Measurements from ENCODE around the gene MAP7D2. TPM values are rescaled to one million over a fixed set of nuclear protein-coding genes. Genes with fewer than 3 reads are reported as not detected.

The MAP7D2 gene
- total and polyA plus RNA-seq, 9 of the 15 experiments (the other 6 are each of a cell fraction or from before 2014, with no cell fraction given), result 0.01 to 0.04 (median 0.03) TPM; not detected in 4

DNA sequence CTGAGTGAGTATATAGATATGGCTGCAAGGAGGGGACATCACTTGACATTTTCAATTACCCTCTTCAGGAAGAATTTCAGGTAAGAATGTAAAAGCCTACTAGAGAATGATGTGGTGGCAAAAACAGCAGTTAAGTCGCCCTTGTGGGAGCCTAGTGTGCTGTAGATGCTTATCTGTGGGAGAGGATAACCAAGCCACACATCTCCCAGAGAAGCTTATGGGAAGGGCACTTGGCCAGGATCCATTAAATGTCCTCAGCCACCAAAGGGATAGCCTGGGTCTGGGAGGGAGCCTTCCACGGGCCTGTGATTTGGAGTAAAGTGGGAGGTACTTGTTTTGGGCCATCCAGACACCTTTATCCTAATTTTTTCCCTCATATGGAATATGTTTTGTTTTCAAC lies 84.5 kb downstream of the MAP7D2 start:
- Histone ChIP-seq H3K9me1 (ENCODE audit: control insufficient read depth, insufficient read depth, low read length) (no peaks in the 10 kb centered on the region), H3K4me2 (ENCODE audit: insufficient read depth, low read length) (no peak overlapping the region), H3K27ac (ENCODE audit: extremely low read depth, low read depth, low read length) (no peak overlapping the region), H4K20me1 (replicated peaks; ENCODE audit: control insufficient read depth, insufficient read depth, low read length) (no peaks in the 10 kb centered on the region), H3K4me3 (no peak overlapping the region), H3K9me3 (replicated peaks; ENCODE audit: control insufficient read depth, insufficient read depth, low read depth, low read length) (no peaks in the 10 kb centered on the region), H3K36me3 (ENCODE audit: control insufficient read depth, insufficient read depth, low read length) (no peaks in the 10 kb centered on the region), H3K79me2 (ENCODE audit: control insufficient read depth, insufficient read depth, low read length) (no peaks in the 10 kb centered on the region), H3K9ac (ENCODE audit: insufficient read depth in 1 of 2, low read depth in 2 of 2, low read length in 2 of 2) (no peak overlapping the region), H2AFZ (ENCODE audit: low read depth, low read length) (no peak overlapping the region), H3K27me3 (ENCODE audit: control insufficient read depth in 2 of 2, insufficient read depth in 2 of 2, low read length in 2 of 2) (peaks cover 0 to 17% of the 10 kb centered on the region in 2 experiments; a peak in 3 of 5 replicates), H3K4me1 (replicated peaks in 1 of 2; ENCODE audit: control insufficient read depth in 2 of 2, insufficient read depth in 2 of 2, low read length in 2 of 2) (no peaks in the 10 kb centered on the region)
- no TSS peak for BruUV-seq (replicated peaks)
- ATAC-seq, result no peak
- ChIA-PET POLR2A (interaction anchor here (0.6 kb wide), 1 partner anchor 487 kb away, joined by 3 read pairs; no protein-coding TSS in a partner anchor), CTCF (ENCODE audit: low intra/inter-chr PET ratio) (no interaction called here)
- TF ChIP-seq ASH1L (IDR thresholded peaks at IDR 0.05; ENCODE audit: borderline replicate concordance, low read depth, partially characterized antibody), result no peak
- 0% methylated on average over 1 of the region's 2 CpGs for WGBS (ENCODE audit: insufficient coverage, low coverage, missing lambda C conversion rate)
- no peak for FAIRE-seq
- no peak for DNase-seq (ENCODE audit: extremely low read depth in 1 of 4, low spot score in 3 of 4)
- intact Hi-C loops (cut with micrococcal nuclease) (no loop called here), in situ Hi-C loops (cut with MboI) (no loop called here)

DNA sequence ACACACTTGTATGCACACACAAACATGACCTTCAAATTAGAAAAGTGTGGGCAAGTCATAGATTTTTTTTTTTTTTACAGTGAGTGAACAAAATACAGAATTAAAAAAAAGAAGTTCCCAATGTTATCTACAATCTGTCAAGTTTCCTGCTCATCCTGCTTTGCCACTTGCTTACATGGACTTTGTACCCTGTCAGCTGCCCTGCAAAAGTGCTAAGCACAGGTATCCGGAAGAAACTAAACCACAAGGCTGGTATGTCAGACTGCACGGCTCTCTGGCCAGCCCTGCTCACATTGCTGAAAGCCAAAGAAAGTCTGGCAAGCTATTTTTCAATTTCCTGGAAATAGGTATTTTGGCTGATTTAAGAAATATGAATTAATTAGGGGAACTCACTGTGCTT lies 87.0 kb downstream of the MAP7D2 start:
- Histone ChIP-seq H3K4me1 (replicated peaks in 1 of 2; ENCODE audit: control insufficient read depth in 2 of 2, insufficient read depth in 2 of 2, low read length in 2 of 2) (no peaks in the 10 kb centered on the region), H3K27me3 (ENCODE audit: control insufficient read depth in 2 of 2, insufficient read depth in 2 of 2, low read length in 2 of 2) (peaks cover 0 to 28% of the 10 kb centered on the region in 2 experiments; a peak in 3 of 5 replicates), H3K27ac (ENCODE audit: extremely low read depth, low read depth, low read length) (no peak overlapping the region), H3K36me3 (ENCODE audit: control insufficient read depth, insufficient read depth, low read length) (no peaks in the 10 kb centered on the region), H3K4me2 (ENCODE audit: insufficient read depth, low read length) (no peak overlapping the region), H3K4me3 (no peak overlapping the region), H3K9me1 (ENCODE audit: control insufficient read depth, insufficient read depth, low read length) (no peaks in the 10 kb centered on the region), H3K9me3 (replicated peaks; ENCODE audit: control insufficient read depth, insufficient read depth, low read depth, low read length) (no peaks in the 10 kb centered on the region), H4K20me1 (replicated peaks; ENCODE audit: control insufficient read depth, insufficient read depth, low read length) (no peaks in the 10 kb centered on the region), H3K9ac (ENCODE audit: insufficient read depth in 1 of 2, low read depth in 2 of 2, low read length in 2 of 2) (no peak overlapping the region), H3K79me2 (ENCODE audit: control insufficient read depth, insufficient read depth, low read length) (no peaks in the 10 kb centered on the region), H2AFZ (ENCODE audit: low read depth, low read length) (no peak overlapping the region)
- intact Hi-C loops (cut with micrococcal nuclease), result no loop called here
- ChIA-PET CTCF (ENCODE audit: low intra/inter-chr PET ratio) (no interaction called here), POLR2A (no interaction called here)
- 0% methylated on average over 2 of the region's 2 CpGs for WGBS (ENCODE audit: insufficient coverage, low coverage, missing lambda C conversion rate)
- in situ Hi-C loops (cut with MboI), result no loop called here
- ATAC-seq (no peak), FAIRE-seq (no peak), DNase-seq (ENCODE audit: extremely low read depth in 1 of 4, low spot score in 3 of 4) (no peak)
- no TSS peak for BruUV-seq (replicated peaks)
- TF ChIP-seq MCM5 (IDR thresholded peaks at IDR 0.05; ENCODE audit: low read depth) (no peak), STAT5B (CRISPR knock-in tag; IDR thresholded peaks at IDR 0.05) (no peak), ELF2 (CRISPR knock-in tag; IDR thresholded peaks at IDR 0.05) (no peak), ZKSCAN3 (CRISPR knock-in tag; IDR thresholded peaks at IDR 0.05) (no peak)
- TF ChIP-seq, protein P1, sequence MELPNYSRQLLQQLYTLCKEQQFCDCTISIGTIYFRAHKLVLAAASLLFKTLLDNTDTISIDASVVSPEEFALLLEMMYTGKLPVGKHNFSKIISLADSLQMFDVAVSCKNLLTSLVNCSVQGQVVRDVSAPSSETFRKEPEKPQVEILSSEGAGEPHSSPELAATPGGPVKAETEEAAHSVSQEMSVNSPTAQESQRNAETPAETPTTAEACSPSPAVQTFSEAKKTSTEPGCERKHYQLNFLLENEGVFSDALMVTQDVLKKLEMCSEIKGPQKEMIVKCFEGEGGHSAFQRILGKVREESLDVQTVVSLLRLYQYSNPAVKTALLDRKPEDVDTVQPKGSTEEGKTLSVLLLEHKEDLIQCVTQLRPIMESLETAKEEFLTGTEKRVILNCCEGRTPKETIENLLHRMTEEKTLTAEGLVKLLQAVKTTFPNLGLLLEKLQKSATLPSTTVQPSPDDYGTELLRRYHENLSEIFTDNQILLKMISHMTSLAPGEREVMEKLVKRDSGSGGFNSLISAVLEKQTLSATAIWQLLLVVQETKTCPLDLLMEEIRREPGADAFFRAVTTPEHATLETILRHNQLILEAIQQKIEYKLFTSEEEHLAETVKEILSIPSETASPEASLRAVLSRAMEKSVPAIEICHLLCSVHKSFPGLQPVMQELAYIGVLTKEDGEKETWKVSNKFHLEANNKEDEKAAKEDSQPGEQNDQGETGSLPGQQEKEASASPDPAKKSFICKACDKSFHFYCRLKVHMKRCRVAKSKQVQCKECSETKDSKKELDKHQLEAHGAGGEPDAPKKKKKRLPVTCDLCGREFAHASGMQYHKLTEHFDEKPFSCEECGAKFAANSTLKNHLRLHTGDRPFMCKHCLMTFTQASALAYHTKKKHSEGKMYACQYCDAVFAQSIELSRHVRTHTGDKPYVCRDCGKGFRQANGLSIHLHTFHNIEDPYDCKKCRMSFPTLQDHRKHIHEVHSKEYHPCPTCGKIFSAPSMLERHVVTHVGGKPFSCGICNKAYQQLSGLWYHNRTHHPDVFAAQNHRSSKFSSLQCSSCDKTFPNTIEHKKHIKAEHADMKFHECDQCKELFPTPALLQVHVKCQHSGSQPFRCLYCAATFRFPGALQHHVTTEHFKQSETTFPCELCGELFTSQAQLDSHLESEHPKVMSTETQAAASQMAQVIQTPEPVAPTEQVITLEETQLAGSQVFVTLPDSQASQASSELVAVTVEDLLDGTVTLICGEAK (IDR thresholded peaks at IDR 0.05), result no peak
- TF ChIP-seq, protein P1 (CRISPR knock-in tag; IDR thresholded peaks at IDR 0.05), result no peak
